ENCODE data around the gene SLX4IP.
A peak's percentile ranks its signal among the peaks of the same experiment; 100 is the strongest.

Gene SLX4IP

DNA sequence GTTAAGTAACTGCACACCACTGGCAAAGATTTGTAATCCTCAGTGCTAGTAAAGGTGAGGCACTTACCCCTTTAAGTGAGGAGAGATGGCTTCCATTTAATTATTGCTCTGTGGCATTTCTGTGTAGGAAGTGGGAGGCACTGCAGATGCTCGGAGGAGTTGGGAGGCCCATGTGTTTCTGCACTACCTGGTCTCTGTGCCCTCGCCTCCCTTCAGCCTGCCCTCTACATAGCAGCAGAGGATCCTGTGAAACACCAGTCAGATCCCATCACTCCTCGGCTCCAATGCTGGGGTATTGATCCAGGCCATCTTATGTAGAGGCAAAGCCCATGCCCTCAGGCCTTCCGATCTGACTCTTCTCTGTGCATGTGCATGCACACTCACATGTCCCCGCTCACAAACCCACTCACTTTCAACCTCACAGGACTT, 67.0 kb downstream of the SLX4IP start:
- ChIA-PET POLR2A (ENCODE audit: low non-redundant PET) (no interaction called here), CTCF (no interaction called here)
- TF ChIP-seq, protein P1, sequence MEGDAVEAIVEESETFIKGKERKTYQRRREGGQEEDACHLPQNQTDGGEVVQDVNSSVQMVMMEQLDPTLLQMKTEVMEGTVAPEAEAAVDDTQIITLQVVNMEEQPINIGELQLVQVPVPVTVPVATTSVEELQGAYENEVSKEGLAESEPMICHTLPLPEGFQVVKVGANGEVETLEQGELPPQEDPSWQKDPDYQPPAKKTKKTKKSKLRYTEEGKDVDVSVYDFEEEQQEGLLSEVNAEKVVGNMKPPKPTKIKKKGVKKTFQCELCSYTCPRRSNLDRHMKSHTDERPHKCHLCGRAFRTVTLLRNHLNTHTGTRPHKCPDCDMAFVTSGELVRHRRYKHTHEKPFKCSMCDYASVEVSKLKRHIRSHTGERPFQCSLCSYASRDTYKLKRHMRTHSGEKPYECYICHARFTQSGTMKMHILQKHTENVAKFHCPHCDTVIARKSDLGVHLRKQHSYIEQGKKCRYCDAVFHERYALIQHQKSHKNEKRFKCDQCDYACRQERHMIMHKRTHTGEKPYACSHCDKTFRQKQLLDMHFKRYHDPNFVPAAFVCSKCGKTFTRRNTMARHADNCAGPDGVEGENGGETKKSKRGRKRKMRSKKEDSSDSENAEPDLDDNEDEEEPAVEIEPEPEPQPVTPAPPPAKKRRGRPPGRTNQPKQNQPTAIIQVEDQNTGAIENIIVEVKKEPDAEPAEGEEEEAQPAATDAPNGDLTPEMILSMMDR (conservative IDR thresholded peaks at IDR 0.05; ENCODE audit: low read depth), result no peak
- no peak for DNase-seq (ENCODE audit: low spot score)
- no peak overlapping the region for H3K27ac ChIP-seq

- POLR2A ChIA-PET (ENCODE audit: low non-redundant PET), result no interaction called here
- peak overlapping the region; percentile 82 for H3K27ac ChIP-seq
- CTCF ChIA-PET, result no interaction called here
- TF ChIP-seq, protein P1 (conservative IDR thresholded peaks at IDR 0.05; ENCODE audit: low read depth), result no peak
- no peak for DNase-seq (ENCODE audit: low spot score)
Measured at GRCh38 chr20:10504608-10504993, 69.5 kb downstream of the SLX4IP start.

GRCh38 chr20:10504994-10505730, 70.1 kb downstream of the SLX4IP start:
- CTCF ChIA-PET, result interaction anchor here (0.6 to 0.8 kb wide), 2 partner anchors 14 to 16 kb away, joined by 3 read pairs; no protein-coding TSS in a partner anchor
- peak; percentile 34 for DNase-seq (ENCODE audit: low spot score)
- TF ChIP-seq, protein P1 (conservative IDR thresholded peaks at IDR 0.05; ENCODE audit: low read depth), result no peak
- H3K27ac ChIP-seq, result peak overlapping the region; percentile 82
- POLR2A ChIA-PET (ENCODE audit: low non-redundant PET), result no interaction called here

DNA sequence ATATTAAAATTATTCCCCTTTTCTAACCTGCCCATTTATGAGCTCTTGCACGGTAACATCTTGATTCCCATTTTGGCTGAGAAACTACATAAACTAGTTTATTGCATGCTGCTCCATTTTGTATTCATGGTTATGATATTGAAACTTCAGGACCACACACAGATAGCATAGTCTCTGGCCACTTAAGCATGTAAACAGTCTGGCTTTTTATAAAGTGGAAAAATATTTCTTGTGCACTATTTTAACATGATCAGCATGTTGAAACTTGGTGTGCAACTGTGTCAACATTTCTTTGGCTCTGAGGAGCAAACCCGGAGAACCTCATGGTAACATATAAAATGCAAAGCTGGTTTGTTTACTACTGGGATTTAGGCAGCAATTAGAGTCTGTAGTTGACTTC, 70.7 kb downstream of the SLX4IP start:
- DNase-seq (ENCODE audit: low spot score), result no peak
- ChIA-PET POLR2A (ENCODE audit: low non-redundant PET) (no interaction called here), CTCF (interaction anchor here (0.6 to 0.8 kb wide), 2 partner anchors 15 to 16 kb away, joined by 3 read pairs; no protein-coding TSS in a partner anchor)
- TF ChIP-seq, protein P1 (conservative IDR thresholded peaks at IDR 0.05; ENCODE audit: low read depth), result no peak
- H3K27ac ChIP-seq, result no peak overlapping the region

- H3K27ac ChIP-seq, result no peak overlapping the region
- POLR2A ChIA-PET (ENCODE audit: low non-redundant PET), result no interaction called here
- TF ChIP-seq, protein P1 (conservative IDR thresholded peaks at IDR 0.05; ENCODE audit: low read depth), result no peak
- no peak for DNase-seq (ENCODE audit: low spot score)
- CTCF ChIA-PET, result no interaction called here
Measured at GRCh38 chr20:10507052-10507451, 71.9 kb downstream of the SLX4IP start.

GRCh38 chr20:10508060-10508459, 73.0 kb downstream of the SLX4IP start:
- POLR2A ChIA-PET (ENCODE audit: low non-redundant PET), result no interaction called here
- TF ChIP-seq, protein P1 (conservative IDR thresholded peaks at IDR 0.05; ENCODE audit: low read depth), result no peak
- CTCF ChIA-PET, result no interaction called here
- H3K27ac ChIP-seq, result peak overlapping the region; percentile 55
- no peak for DNase-seq (ENCODE audit: low spot score)
